Mesendoderm (in vitro differentiated cells): Measurements from ENCODE around the gene BTBD1.
A peak's percentile ranks its signal among the peaks of the same experiment; 100 is the strongest.

ENCODE experiments used
- DNase-seq: peaks from one replicate; pipeline ENCODE4 v3.0.0; 2013
- H2AK5ac ChIP-seq: 2 replicates; pipeline ENCODE4 v1.6.1; 2013; ENCODE audit warnings: low read length, inconsistent platforms
- H2BK120ac ChIP-seq: 2 replicates; pipeline ENCODE4 v1.6.1; 2013; ENCODE audit warnings: low read depth, mild to moderate bottlenecking, low read length, moderate library complexity, mixed read lengths
- H2BK15ac ChIP-seq: replicated peaks from 2 replicates; pipeline ENCODE4 v1.6.1; 2013; ENCODE audit warnings: low read depth, mild to moderate bottlenecking, moderate library complexity
- H2BK5ac ChIP-seq: 2 replicates; pipeline ENCODE4 v1.6.1; 2013; ENCODE audit warnings: low read length, inconsistent platforms
- H3K18ac ChIP-seq: 2 replicates; pipeline ENCODE4 v1.6.1; 2013; ENCODE audit warnings: mild to moderate bottlenecking, low read length, mixed read lengths
- H3K23ac ChIP-seq: one replicate; pipeline ENCODE4 v1.6.1; 2013; ENCODE audit warnings: low read length
- H3K27ac ChIP-seq: 2 replicates; pipeline ENCODE4 v1.5.1; 2013; ENCODE audit warnings: low read depth, mild to moderate bottlenecking, inconsistent platforms, low read length, moderate library complexity
- H3K27me3 ChIP-seq: 2 replicates; pipeline ENCODE4 v1.6.1; 2013; ENCODE audit warnings: low read length, control low read depth, mild to moderate bottlenecking, inconsistent platforms; ENCODE audit not compliant: insufficient read depth, poor library complexity
- H3K36me3 ChIP-seq: 2 replicates; pipeline ENCODE4 v1.6.1; 2013; ENCODE audit warnings: low read length, inconsistent platforms; ENCODE audit not compliant: control insufficient read depth, insufficient read depth
- H3K4ac ChIP-seq: one replicate; pipeline ENCODE4 v1.6.1; 2013; ENCODE audit warnings: low read depth, mild to moderate bottlenecking, low read length, moderate library complexity
- H3K4me1 ChIP-seq: 2 replicates; pipeline ENCODE4 v1.6.1; 2013; ENCODE audit warnings: low read depth, low read length, inconsistent platforms; ENCODE audit not compliant: control insufficient read depth
- H3K4me2 ChIP-seq: 2 replicates; pipeline ENCODE4 v1.6.1; 2013; ENCODE audit warnings: low read length
- H3K4me3 ChIP-seq: 2 replicates; pipeline ENCODE4 v1.5.1; 2013; ENCODE audit warnings: mild to moderate bottlenecking, low read length
- H3K56ac ChIP-seq: one replicate; pipeline ENCODE4 v1.6.1; 2013; ENCODE audit warnings: low read length
- H3K79me1 ChIP-seq: 2 replicates; pipeline ENCODE4 v1.6.1; 2013; ENCODE audit warnings: low read length, inconsistent platforms
- H3K79me2 ChIP-seq: 2 replicates; pipeline ENCODE4 v1.6.1; 2013; ENCODE audit warnings: mild to moderate bottlenecking, low read length; ENCODE audit not compliant: control insufficient read depth, insufficient read depth
- H3K9ac ChIP-seq: 2 replicates; pipeline ENCODE4 v1.6.1; 2013; ENCODE audit warnings: low read length, inconsistent platforms
- H4K5ac ChIP-seq: one replicate; pipeline ENCODE4 v1.6.1; 2013; ENCODE audit warnings: low read length
- H4K8ac ChIP-seq: one replicate; pipeline ENCODE4 v1.6.1; 2013; ENCODE audit warnings: low read depth, mild to moderate bottlenecking, control low read depth, low read length, moderate library complexity
- WGBS: extraction: QIAGEN DNeasy Blood & Tissue Kit; methylation state at CpG from one replicate; pipeline ENCODE4 v1.1.7; 2013; ENCODE audit warnings: low lambda C conversion rate, missing lambda C conversion rate; ENCODE audit not compliant: insufficient coverage; ENCODE audit errors: extremely low coverage; 5-methylcytosine and 5-hydroxymethylcytosine counted together

The BTBD1 gene

GRCh38 chr15:82993144-82993543 lies 73.9 kb downstream of the BTBD1 start:
- Histone ChIP-seq H3K4me1 (no peaks in the 10 kb centered on the region), H2BK120ac (no peak overlapping the region), H3K23ac (no peak overlapping the region), H4K5ac (no peak overlapping the region), H3K27me3 (no peaks in the 10 kb centered on the region), H3K4ac (no peak overlapping the region), H3K27ac (no peak overlapping the region), H2AK5ac (no peak overlapping the region), H2BK15ac (no peak overlapping the region), H3K4me3 (no peak overlapping the region), H2BK5ac (no peak overlapping the region), H3K4me2 (no peak overlapping the region), H3K79me1 (no peaks in the 10 kb centered on the region), H3K18ac (no peak overlapping the region), H3K36me3 (no peaks in the 10 kb centered on the region), H3K56ac (no peak overlapping the region), H3K9ac (no peak overlapping the region), H3K79me2 (no peaks in the 10 kb centered on the region), H4K8ac (no peak overlapping the region)
- no peak for DNase-seq
- WGBS = 100% methylated on average over 3 of the region's 4 CpGs

- no peaks in the 10 kb centered on the region for H3K4me1 ChIP-seq
- H3K27ac ChIP-seq = no peak overlapping the region
- H3K79me1 ChIP-seq = no peaks in the 10 kb centered on the region
- H2BK5ac ChIP-seq = no peak overlapping the region
- no peak overlapping the region for H2BK15ac ChIP-seq
- no peak overlapping the region for H2BK120ac ChIP-seq
- no peak overlapping the region for H3K4me2 ChIP-seq
- no peak overlapping the region for H3K56ac ChIP-seq
- DNase-seq = no peak
- H3K23ac ChIP-seq = no peak overlapping the region
- H3K4me3 ChIP-seq = no peak overlapping the region
- no peak overlapping the region for H2AK5ac ChIP-seq
- no peaks in the 10 kb centered on the region for H3K79me2 ChIP-seq
- H3K27me3 ChIP-seq = no peaks in the 10 kb centered on the region
- no peak overlapping the region for H3K9ac ChIP-seq
- H4K8ac ChIP-seq = no peak overlapping the region
- no peak overlapping the region for H4K5ac ChIP-seq
- H3K18ac ChIP-seq = no peak overlapping the region
- H3K4ac ChIP-seq = no peak overlapping the region
- no peaks in the 10 kb centered on the region for H3K36me3 ChIP-seq
- no CpG with 5 or more reads among the region's 3 CpGs for WGBS
These were observed 74.5 kb downstream of the BTBD1 start for GRCh38 chr15:82992436-82992998.

GRCh38 chr15:82986442-82986780 lies 80.6 kb downstream of the BTBD1 start:
- no peak overlapping the region for H3K27ac ChIP-seq
- H3K4me2 ChIP-seq = peak overlapping the region; percentile 82
- DNase-seq = no peak
- no peak overlapping the region for H2BK5ac ChIP-seq
- no peak overlapping the region for H3K4ac ChIP-seq
- H2BK15ac ChIP-seq = no peak overlapping the region
- H2BK120ac ChIP-seq = no peak overlapping the region
- H3K4me3 ChIP-seq = peak overlapping the region; percentile 64
- H3K23ac ChIP-seq = no peak overlapping the region
- peaks cover 4% of the 10 kb centered on the region for H3K4me1 ChIP-seq
- peaks cover 2% of the 10 kb centered on the region for H3K79me1 ChIP-seq
- no peak overlapping the region for H2AK5ac ChIP-seq
- no peak overlapping the region for H4K5ac ChIP-seq
- no CpG with 5 or more reads among the region's 12 CpGs for WGBS
- H4K8ac ChIP-seq = no peak overlapping the region
- no peaks in the 10 kb centered on the region for H3K36me3 ChIP-seq
- H3K79me2 ChIP-seq = peaks cover 2% of the 10 kb centered on the region
- H3K27me3 ChIP-seq = no peaks in the 10 kb centered on the region
- H3K56ac ChIP-seq = peak overlapping the region; percentile 95
- H3K18ac ChIP-seq = no peak overlapping the region
- H3K9ac ChIP-seq = peak overlapping the region; percentile 93

- Histone ChIP-seq H3K9ac (peak within 1 kb of the TSS; percentile 93), H2BK15ac (no peak within 1 kb of the TSS), H3K27me3 (no peaks in the 10 kb centered on the region), H2BK5ac (no peak within 1 kb of the TSS), H2AK5ac (peak within 1 kb of the TSS; percentile 35), H3K23ac (no peak within 1 kb of the TSS), H3K56ac (peak within 1 kb of the TSS; percentile 95), H4K8ac (no peak within 1 kb of the TSS), H3K18ac (no peak within 1 kb of the TSS), H2BK120ac (no peak within 1 kb of the TSS), H3K79me1 (peaks cover 2% of the 10 kb centered on the region), H3K4me3 (peak within 1 kb of the TSS; percentile 64), H3K4me2 (peak within 1 kb of the TSS; percentile 82), H4K5ac (peak within 1 kb of the TSS; percentile 95), H3K79me2 (peaks cover 2% of the 10 kb centered on the region), H3K4me1 (peaks cover 4% of the 10 kb centered on the region), H3K27ac (no peak within 1 kb of the TSS), H3K36me3 (no peaks in the 10 kb centered on the region), H3K4ac (no peak within 1 kb of the TSS)
- no CpG with 5 or more reads among the region's 45 CpGs for WGBS
- DNase-seq = peak; percentile 97
These were observed 81.2 kb downstream of the BTBD1 start, which contains the start of gene RAMAC for GRCh38 chr15:82985688-82986441. RAMAC (plus strand) TSS chr15:82986210; CDS start chr15:82989019, 2,809 bp downstream.

GRCh38 chr15:82980981-82981380 lies 86.1 kb downstream of the BTBD1 start:
- no peak overlapping the region for H3K56ac ChIP-seq
- H3K9ac ChIP-seq = no peak overlapping the region
- no peaks in the 10 kb centered on the region for H3K36me3 ChIP-seq
- no peak overlapping the region for H4K8ac ChIP-seq
- DNase-seq = no peak
- H4K5ac ChIP-seq = no peak overlapping the region
- no CpG with 5 or more reads among the region's 2 CpGs for WGBS
- H2BK5ac ChIP-seq = no peak overlapping the region
- no peak overlapping the region for H3K4me2 ChIP-seq
- no peak overlapping the region for H2BK120ac ChIP-seq
- no peak overlapping the region for H3K18ac ChIP-seq
- H3K4me1 ChIP-seq = peaks cover 4% of the 10 kb centered on the region
- no peaks in the 10 kb centered on the region for H3K79me1 ChIP-seq
- no peak overlapping the region for H2AK5ac ChIP-seq
- H3K27ac ChIP-seq = no peak overlapping the region
- no peak overlapping the region for H2BK15ac ChIP-seq
- H3K23ac ChIP-seq = no peak overlapping the region
- H3K4me3 ChIP-seq = no peak overlapping the region
- H3K79me2 ChIP-seq = no peaks in the 10 kb centered on the region
- no peak overlapping the region for H3K4ac ChIP-seq
- no peaks in the 10 kb centered on the region for H3K27me3 ChIP-seq
